ENCODE measurements around the gene COL1A1. TPM values are rescaled to one million over a fixed set of nuclear protein-coding genes. Genes with fewer than 3 reads are reported as not detected.
A peak's percentile ranks its signal among the peaks of the same experiment; 100 is the strongest.

The COL1A1 gene
- polyA plus RNA-seq, 4 donors = 539 to 919 (median 649) TPM

DNA sequence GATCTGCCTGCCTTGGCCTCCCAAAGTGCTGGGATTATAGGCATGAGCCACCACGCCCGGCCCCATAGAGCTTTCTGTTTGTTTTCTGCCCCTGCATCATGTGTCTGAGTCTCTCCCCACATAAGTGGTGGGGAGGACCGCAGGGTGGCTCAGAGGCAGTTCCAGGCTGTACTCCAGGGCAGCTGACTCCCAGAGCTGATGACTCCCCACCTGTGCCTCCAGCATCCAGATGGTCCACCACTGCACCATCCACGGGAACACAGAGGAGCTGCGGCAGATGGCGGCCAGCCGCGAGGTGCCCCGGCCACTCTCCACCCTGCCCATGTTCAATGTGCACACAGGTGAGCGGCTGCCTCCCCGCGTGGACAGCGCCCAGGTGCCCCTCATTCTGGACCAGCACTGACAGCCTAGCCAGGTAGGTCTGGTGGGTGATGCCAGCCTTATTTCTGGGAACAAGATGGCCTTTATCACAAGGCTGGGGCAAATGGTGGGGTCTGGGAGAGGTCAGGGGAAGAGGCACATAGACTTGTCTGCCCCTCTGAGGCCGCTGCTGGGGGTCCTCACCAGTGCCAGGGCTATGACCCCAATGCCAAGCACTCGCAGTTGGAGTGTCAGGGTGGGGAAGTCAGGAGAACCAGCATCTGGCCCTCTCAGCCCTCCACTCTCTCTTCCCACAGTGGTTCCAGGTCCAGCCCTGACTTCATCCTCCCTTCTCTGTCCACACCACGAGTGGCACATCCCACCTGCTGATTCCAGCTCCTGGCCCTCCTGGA, 26.2 kb downstream of the COL1A1 start:
- no peak for DNase-seq (ENCODE audit: low read depth in 4 of 4, low spot score in 3 of 4)

DNA sequence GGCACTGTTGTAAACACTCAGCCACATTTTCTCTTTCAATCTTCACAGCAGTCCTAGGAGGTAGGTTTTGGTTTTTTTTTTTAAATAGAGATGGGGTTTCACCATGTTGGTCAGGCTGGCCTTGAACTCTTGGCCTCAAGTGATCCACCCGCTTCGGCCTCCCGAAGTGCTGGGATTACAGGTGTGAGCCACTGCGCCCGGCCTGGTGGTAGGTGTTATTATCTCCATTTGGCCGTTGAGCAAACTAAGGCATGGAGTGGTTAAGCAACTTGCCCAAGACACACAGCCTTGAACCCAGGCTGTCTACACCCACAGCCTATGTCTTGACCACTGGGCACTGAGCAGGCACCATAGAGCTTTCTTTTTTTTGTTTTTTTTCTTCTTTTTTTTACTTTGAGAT, 27.0 kb downstream of the COL1A1 start:
- no peak for DNase-seq (ENCODE audit: low read depth in 4 of 4, low spot score in 3 of 4)

DNA sequence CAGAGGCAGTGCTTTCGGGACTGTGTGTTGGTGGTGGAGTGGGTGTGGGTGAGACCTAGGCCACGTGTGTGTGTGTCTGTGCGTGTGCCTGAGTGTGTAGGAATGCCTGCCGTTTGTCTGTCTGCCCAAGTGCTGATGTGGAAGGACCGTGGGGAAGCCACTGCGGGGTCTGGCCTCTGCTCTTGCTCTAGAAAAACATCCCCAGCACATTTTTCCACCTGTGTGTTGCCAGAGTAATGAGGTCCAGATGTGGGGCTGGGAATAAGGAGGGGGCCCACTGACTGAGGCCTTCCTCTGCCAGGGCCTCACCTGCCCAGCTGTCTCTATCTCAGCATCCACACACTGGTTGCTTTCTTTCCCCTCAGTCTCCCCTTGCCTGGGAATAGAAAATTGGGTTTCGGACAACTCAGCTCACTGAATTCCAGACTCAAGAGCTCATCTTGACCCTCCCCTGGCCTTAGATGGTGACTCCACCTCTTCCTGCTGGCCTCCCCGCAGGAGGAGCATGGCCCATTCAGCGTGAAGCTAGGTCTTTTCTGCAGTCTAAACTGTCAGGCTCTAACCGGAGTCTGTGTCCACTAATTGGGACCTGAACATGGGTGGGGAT, 28.0 kb downstream of the COL1A1 start:
- DNase-seq (ENCODE audit: low read depth in 4 of 4, low spot score in 3 of 4) = no peak

DNA sequence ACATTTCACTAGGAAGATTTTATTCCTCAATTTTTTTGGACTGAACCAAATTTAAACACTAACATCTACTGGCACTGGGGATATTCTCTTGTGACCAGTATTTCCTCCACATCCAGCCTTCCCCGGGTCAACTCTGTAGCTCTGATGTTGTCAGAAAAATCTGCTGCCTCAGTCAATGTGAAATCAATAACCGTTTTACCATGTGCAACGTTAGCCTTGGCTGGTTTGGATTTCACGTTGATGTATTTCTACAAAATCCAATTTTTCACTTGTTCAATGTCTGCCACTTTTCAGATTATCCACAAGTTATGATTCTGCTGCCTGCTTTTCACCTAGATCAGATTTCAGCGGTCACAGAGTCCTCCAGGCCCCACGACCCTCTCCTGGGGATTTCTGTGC, 28.5 kb downstream of the COL1A1 start:
- DNase-seq (ENCODE audit: low read depth in 4 of 4, low spot score in 3 of 4) = no peak

DNA sequence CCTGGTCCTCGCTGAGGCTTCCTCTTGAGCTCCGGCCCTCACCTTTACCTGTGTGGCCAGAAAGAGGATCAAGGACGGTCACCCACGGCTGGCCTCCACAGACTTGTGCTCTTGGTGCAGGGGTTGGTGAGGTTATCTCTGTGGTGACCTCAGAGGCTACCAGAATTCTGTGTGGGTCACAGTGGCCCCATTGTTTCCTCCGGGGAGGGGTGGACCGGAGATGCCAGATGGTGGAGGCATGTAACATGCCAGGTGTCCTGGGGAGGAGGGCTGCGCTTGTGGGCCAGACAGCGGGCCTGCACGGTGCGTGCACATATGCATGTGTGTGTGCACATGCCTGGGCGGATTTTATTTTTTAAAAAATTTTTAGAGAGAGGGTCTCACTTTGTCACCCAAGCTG, 29.3 kb downstream of the COL1A1 start:
- DNase-seq (ENCODE audit: low read depth in 4 of 4, low spot score in 3 of 4) = no peak

GRCh38 chr17:50171371-50172071, 29.9 kb downstream of the COL1A1 start:
- DNase-seq (ENCODE audit: low read depth in 4 of 4, low spot score in 3 of 4) = no peak

DNA sequence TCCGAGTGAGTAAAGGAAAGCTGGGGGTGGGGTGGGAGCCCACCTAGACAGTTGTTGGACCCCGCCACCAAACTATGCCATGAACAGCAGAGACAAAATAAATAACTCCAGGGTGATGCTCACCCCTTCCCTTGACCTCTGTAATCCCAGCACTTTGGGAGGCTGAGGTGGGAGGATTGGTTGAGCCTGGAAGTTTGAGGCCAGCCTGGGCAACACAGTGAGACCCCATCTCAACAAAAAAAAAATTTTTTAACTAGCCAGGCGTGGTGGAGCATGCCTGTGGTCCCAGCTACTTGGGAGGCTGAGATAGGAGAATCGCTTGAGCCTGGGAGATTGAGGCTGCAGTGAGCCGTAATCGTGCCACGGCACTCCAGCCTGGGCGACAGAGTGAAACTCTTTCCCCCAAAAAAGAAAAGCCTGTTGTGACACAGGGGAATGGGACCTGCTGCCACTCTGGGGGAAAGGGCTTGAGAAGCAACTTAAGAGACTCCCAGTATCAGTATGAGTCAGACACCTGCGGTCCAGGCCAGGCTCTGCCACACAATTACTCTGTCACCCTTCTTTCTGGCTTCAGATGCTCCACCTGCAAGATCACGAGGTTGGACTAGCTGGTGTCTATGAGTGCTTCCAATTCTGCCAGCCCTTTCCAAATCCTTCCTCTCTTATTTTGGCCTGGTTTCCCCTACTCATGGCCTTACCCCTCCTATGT, 30.6 kb downstream of the COL1A1 start:
- no peak for DNase-seq (ENCODE audit: low read depth in 4 of 4, low spot score in 3 of 4)

GRCh38 chr17:50169881-50170459, 31.5 kb downstream of the COL1A1 start:
- no peak for DNase-seq (ENCODE audit: low read depth in 4 of 4, low spot score in 3 of 4)

GRCh38 chr17:50169121-50169764, 32.2 kb downstream of the COL1A1 start:
- peak in 1 of 4 donors; percentile 67 for DNase-seq (ENCODE audit: low read depth in 4 of 4, low spot score in 3 of 4)

DNA sequence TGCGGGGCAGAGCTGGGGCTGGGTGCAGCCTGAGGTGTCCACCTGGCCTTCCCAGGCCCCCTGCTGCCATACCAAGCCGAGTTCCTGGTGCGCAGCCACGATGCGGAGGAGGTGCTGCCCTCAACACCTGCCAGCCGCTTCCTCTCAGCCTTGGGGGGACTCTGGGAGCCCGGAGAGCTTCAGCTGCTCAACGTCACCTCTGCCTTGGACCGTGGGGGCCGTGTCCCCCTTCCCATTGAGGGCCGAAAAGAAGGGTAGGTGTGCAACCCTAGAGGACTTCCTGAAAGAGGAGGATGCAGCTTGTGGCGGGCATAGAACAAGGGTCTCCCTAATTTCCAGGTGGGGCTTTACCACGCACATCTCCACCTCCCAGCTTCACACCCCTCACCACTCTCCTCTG, 33.1 kb downstream of the COL1A1 start:
- DNase-seq (ENCODE audit: low read depth in 4 of 4, low spot score in 3 of 4) = no peak

DNA sequence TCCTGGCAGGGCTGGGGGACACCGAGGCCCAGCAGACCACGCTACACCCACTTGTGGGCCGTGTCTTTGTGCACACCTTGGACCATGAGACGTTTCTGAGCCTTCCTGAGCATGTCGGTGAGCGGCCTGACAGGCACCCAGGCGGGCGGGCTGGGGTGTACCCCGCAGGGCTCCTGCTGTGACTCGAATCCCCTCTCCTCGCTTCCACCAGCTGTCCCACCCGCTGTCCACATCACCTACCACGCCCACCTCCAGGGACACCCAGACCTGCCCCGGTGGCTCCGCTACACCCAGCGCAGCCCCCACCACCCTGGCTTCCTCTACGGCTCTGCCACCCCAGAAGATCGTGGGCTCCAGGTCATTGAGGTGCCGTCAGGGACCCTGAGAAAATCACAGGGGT, 34.1 kb downstream of the COL1A1 start:
- no peak for DNase-seq (ENCODE audit: low read depth in 4 of 4, low spot score in 3 of 4)

DNA sequence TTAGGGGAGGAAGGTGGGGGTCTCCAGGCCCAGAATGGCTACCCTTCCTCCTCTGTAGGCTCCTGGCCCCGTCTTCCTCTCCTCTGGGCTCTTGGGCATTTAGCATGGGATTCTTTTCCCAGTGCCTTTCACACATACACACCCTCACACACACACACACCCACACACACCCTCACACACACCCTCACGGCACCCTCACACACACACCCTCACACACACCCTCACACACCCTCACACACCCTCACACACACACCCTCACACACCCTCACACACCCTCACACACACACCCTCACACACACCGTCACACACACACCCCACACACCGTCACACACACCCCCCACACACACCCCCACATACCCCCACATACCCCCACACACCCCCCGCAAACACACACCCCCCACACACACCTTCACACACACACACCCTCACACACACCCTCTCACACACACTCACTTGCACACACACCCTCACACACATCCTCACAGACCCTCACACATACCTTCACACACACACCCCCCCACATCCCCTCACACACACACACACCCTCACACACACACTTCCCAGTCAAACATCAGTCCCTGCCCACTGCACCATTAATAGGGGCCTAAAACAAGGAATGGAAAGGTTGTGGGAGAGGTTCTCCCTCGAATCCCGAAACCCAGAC, 34.8 kb downstream of the COL1A1 start:
- DNase-seq (ENCODE audit: low read depth in 4 of 4, low spot score in 3 of 4) = no peak

DNA sequence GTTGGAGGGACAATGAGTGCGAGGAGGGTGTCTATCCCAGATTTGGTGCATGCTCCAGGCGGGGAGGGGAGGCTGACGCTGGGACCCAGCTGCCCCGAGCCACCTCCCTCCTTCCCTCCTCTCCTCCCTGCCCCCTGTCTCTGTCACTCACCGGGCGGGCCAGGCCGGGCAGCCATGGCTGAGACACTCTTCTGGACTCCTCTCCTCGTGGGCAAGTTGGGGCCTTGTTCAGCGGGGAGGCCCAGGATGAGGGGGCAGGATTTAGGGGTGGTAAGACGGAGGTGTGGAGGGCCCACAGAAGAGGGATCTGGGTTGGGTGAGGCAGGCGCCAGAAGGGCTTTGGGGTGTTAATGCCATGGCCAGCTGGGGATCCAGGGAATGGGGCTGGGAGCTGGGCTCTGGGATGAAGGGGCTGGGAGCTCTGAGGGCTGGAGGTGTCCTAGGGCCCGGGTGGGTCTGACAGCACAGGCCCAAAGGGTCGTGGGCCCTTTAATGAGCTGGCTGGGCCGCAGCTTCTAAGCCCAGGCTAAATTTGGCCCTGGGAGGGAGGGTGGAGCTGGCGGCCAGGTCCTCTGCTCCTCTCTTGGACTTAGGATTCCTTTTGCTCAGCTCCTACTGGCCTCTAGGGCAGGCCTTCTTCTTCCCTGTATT, 35.4 kb downstream of the COL1A1 start, which contains the start of gene SGCA:
Gene SGCA (plus strand): TSS at position 139 of the 651 bp plus-strand sequence. CDS start 36 bp downstream, at position 175.
- DNase-seq (ENCODE audit: low read depth in 4 of 4, low spot score in 3 of 4) = no peak

GRCh38 chr17:50165466-50165865, 36.0 kb downstream of the COL1A1 start:
- DNase-seq (ENCODE audit: low read depth in 4 of 4, low spot score in 3 of 4) = no peak

DNA sequence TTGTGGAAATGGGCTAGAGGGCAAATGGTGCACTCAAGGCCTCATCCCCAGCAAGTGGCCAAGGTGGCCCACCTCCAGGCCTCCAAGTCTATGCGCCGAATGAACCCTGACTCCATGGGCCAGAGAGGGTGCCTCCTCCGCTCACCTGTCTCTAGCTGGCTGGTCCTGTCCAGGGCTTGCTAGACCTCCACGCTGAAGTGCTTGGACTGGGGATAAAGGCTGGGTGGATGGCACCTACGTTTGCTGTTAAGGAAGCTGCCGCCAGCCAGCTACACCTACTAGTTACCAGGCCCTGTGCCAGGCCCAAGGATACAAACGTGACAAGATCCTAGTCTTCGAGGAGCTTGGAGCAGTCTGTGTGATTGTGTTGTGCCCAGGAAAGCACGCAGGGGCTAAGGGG, 36.4 kb downstream of the COL1A1 start:
- DNase-seq (ENCODE audit: low read depth in 4 of 4, low spot score in 3 of 4) = no peak

DNA sequence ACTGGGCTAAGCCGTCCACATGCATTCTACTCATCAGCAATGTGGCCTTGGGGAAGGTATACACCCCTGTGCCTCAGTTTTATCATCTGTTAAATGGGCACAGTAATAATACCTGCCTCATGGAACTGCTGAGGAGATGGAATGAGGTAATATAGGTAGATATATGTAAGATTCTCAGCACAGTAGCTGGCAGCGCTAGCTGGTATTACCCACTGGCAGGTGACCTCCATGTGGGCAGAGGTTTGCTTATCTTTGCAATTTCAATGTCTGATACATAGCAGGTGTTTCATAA, 36.8 kb downstream of the COL1A1 start:
- no peak for DNase-seq (ENCODE audit: low read depth in 4 of 4, low spot score in 3 of 4)

DNA sequence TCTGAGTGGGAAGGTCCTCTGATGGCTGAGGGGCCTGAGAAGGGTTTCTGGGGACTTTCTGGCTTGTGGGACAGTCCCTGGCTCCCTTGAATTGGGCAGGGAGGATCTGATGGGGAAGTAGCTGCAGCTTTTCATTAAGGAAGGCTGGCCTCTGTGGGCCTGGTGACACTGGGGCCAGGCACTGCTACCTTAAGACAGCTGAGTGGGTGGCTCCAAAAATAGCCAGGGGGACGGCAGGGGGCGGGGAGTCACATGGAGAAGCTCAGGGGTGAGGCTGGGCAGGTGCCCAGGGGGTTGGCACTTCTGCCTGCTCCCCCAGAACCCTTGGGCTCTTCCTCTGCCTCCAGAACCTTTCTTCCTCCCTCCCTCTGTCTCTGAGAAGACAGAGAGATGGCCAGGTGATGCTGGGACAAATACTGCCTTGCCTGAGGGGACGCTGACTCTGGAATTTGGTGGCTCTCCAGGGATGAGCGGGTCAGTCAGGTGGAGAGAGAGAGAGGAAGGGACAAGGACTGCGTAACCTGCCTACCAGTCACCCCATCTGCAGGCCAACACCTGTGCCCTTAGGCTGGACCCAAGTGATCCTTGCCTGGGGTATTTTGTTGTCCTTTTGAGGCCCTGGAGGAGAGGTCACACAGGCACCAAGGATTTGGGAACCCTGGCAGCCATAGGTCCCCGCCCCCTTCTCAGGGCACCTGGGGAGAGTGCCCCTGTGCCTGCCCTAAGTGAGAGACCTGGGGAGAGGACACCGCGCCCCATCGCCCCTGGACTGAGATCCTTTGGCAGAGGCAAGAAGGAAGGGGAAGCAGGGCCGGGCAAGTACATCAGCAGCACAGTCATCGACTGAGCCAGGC, 37.4 kb downstream of the COL1A1 start:
- no peak for DNase-seq (ENCODE audit: low read depth in 4 of 4, low spot score in 3 of 4)

- DNase-seq (ENCODE audit: low read depth in 4 of 4, low spot score in 3 of 4) = no peak
Observed at GRCh38 chr17:50162466-50163254, 38.8 kb downstream of the COL1A1 start.

Measured in right renal pelvis (tissue), 4 donors.